A673 (cell line): ENCODE data around the gene DNAJC28. TPM values are rescaled to one million over a fixed set of nuclear protein-coding genes. Genes with fewer than 3 reads are reported as not detected.

Experiments used
- Bru-seq: library from RNA; stranded (reverse); fragments of 400-500 nt; gene quantifications from one replicate; lab custom pipeline; 2021; lab: Mats Ljungman, UMichigan
- BruChase-seq, 2 experiments: library from RNA; stranded (reverse); fragments of 400-500 nt; gene quantifications; one replicate each; lab custom pipeline; 2021; lab: Mats Ljungman, UMichigan
- BruUV-seq: library from RNA; stranded (reverse); fragments of 400-500 nt; replicated peaks from 2 replicates; lab custom pipeline; 2021; lab: Mats Ljungman, UMichigan
- CTCF ChIA-PET: fragments of 300-600 bp; sonication (Branson Sonifier 250); formaldehyde crosslinking; loops from one replicate; lab custom pipeline; 2022; ENCODE audit warnings: antibody characterized with exemption; lab: Charles Lee
- POLR2A ChIA-PET: fragments of 300-600 bp; sonication (Branson Sonifier 250); formaldehyde crosslinking; loops from one replicate; lab custom pipeline; 2022; ENCODE audit warnings: antibody characterized with exemption; ENCODE audit not compliant: low non-redundant PET; lab: Charles Lee
- DNase-seq: peaks from one replicate; pipeline ENCODE4 v3.0.0-alpha.2; 2015; ENCODE audit warnings: low spot score
- H3K27ac ChIP-seq: fragments of 200-600 bp; sonication (generic); 2 replicates; pipeline ENCODE4 v1.5.1; 2016; ENCODE audit warnings: mixed run types, low read depth, mild to moderate bottlenecking, mixed read lengths, antibody characterized with exemption, low read length; ENCODE audit not compliant: poor library complexity, severe bottlenecking
- H3K27me3 ChIP-seq: fragments of 200-600 bp; sonication (generic); replicated peaks from 2 replicates; pipeline ENCODE4 v1.6.1; 2017; ENCODE audit warnings: mixed run types, low read depth, mild to moderate bottlenecking, mixed read lengths, antibody characterized with exemption, low read length; ENCODE audit not compliant: insufficient read depth, poor library complexity
- H3K36me3 ChIP-seq: fragments of 200-600 bp; sonication (generic); 2 replicates; pipeline ENCODE4 v1.6.1; 2016; ENCODE audit warnings: mixed run types, mild to moderate bottlenecking, mixed read lengths, antibody characterized with exemption, low read length; ENCODE audit not compliant: insufficient read depth, poor library complexity, severe bottlenecking
- H3K4me1 ChIP-seq: fragments of 200-600 bp; sonication (generic); 2 replicates; pipeline ENCODE4 v1.6.1; 2017; ENCODE audit warnings: mixed run types, mild to moderate bottlenecking, mixed read lengths, antibody characterized with exemption, low read length; ENCODE audit not compliant: insufficient read depth, poor library complexity, severe bottlenecking
- H3K4me3 ChIP-seq: fragments of 200-600 bp; sonication (generic); 2 replicates; pipeline ENCODE4 v1.5.1; 2016; ENCODE audit warnings: low read depth, mixed run types, mild to moderate bottlenecking, mixed read lengths, low read length; ENCODE audit not compliant: poor library complexity, severe bottlenecking
- H3K9me3 ChIP-seq: fragments of 200-600 bp; sonication (generic); 2 replicates; pipeline ENCODE4 v1.6.1; 2016; ENCODE audit warnings: mixed run types, low read depth, mild to moderate bottlenecking, mixed read lengths, antibody characterized with exemption, low read length; ENCODE audit not compliant: poor library complexity, severe bottlenecking
- EZH2 ChIP-seq: fragments of 200-600 bp; sonication (generic); IDR thresholded peaks from 2 replicates; pipeline ENCODE4 v1.6.1; 2017; ENCODE audit warnings: borderline replicate concordance, low read depth, mild to moderate bottlenecking, mixed read lengths, antibody characterized with exemption, low read length; ENCODE audit not compliant: poor library complexity, severe bottlenecking
- intact Hi-C: fragments of 100-400 bp; cut with micrococcal nuclease; formaldehyde crosslinking; loops from one replicate; pipeline ENCODE4 v1.10.0; 2022; ENCODE audit not compliant: unreplicated experiment
- long read RNA-seq: library from polyadenylated mRNA; stranded (forward); transcript quantifications from one replicate; pipeline ENCODE4 v2.0.0, GENCODE V29; 2022
- total RNA-seq: library from RNA; stranded (reverse); gene quantifications from 2 replicates; pipeline ENCODE4 v1.2.3, GENCODE V29; 2021
- TF ChIP-seq, protein P1 (sequence below): fragments of 300-800, 200-600 bp; sonication (generic); conservative IDR thresholded peaks from 2 replicates; pipeline ENCODE4 v1.5.1; 2017; ENCODE audit warnings: low read depth, mild to moderate bottlenecking, antibody characterized with exemption, low read length, moderate library complexity, mixed read lengths

DNAJC28 gene, protein sequence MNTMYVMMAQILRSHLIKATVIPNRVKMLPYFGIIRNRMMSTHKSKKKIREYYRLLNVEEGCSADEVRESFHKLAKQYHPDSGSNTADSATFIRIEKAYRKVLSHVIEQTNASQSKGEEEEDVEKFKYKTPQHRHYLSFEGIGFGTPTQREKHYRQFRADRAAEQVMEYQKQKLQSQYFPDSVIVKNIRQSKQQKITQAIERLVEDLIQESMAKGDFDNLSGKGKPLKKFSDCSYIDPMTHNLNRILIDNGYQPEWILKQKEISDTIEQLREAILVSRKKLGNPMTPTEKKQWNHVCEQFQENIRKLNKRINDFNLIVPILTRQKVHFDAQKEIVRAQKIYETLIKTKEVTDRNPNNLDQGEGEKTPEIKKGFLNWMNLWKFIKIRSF
- total RNA-seq (1.7 and 2.1 TPM in 2 replicates), Bru-seq, nascent RNA (percentile 41 among the genes with signal in this experiment), BruChase-seq, experiment 1, labeled RNA remaining after a 2-hour chase (percentile 48 among the genes with signal in this experiment), BruChase-seq, experiment 2, labeled RNA remaining after a 6-hour chase (percentile 40 among the genes with signal in this experiment)
- long read RNA-seq, partial matches to known transcripts: 0 of 2 reads
- long read RNA-seq, other reads (novel, unspliced or antisense): 0 of 2 reads

DNA sequence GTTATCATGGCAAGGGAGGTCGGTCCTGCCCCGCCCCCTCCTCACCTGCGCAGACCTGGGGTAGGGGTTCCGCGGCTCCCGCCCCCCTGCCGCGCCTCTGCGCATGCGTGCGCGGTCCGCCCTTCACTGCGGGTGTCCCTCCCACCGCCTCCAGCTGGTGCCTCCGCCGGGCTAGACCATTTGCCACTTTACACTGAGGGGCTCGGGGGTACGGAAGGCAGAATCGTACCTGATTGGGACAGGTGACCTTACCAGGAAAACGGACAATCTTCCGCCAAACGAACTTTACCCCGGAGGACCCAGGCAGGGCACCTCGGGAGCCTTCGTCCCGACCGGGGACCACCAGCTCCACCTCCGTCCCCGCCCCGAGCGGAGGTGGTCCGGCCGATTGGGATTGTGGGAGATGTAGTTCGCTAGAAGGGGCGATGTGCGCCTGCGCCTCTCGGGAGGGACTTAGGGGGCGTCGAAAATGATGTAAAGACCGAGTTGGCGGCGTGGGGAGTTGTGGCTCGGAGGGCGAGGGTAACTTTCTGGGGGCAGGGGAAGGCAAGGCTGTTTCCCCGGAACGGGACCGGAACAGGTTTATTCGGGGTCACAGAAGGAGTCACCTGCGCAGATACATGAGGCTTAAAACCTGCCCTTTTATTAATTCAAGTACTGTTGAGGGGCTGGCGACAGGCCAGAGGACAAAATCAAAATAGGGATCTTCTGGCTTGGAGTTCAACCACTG, at the start of gene DNAJC28:
TSS of gene DNAJC28 (minus strand) at position 344 of the 730 bp plus-strand sequence. CDS start 2,323 bp downstream, outside the sequence.
- POLR2A ChIA-PET: interaction anchor here (0.6 to 1.8 kb wide), 2 partner anchors 12 to 135 kb away, joined by 3 to 7 read pairs; partner anchors contain the start of gene TMEM50B
- Histone ChIP-seq H3K4me3 (peak within 1 kb of the TSS; percentile 67), H3K9me3 (no peaks in the 10 kb centered on the region), H3K36me3 (no peaks in the 10 kb centered on the region), H3K27me3 (no peaks in the 10 kb centered on the region), H3K4me1 (peaks cover 4% of the 10 kb centered on the region), H3K27ac (peak within 1 kb of the TSS; percentile 76)
- intact Hi-C loops: no loop called here
- no TSS peak for BruUV-seq
- peak; percentile 97 for DNase-seq
- CTCF ChIA-PET: interaction anchor here (1.0 kb wide), 1 partner anchor 12 kb away, joined by 5 read pairs; the partner anchor contains the start of gene TMEM50B
- TF ChIP-seq, protein P1, sequence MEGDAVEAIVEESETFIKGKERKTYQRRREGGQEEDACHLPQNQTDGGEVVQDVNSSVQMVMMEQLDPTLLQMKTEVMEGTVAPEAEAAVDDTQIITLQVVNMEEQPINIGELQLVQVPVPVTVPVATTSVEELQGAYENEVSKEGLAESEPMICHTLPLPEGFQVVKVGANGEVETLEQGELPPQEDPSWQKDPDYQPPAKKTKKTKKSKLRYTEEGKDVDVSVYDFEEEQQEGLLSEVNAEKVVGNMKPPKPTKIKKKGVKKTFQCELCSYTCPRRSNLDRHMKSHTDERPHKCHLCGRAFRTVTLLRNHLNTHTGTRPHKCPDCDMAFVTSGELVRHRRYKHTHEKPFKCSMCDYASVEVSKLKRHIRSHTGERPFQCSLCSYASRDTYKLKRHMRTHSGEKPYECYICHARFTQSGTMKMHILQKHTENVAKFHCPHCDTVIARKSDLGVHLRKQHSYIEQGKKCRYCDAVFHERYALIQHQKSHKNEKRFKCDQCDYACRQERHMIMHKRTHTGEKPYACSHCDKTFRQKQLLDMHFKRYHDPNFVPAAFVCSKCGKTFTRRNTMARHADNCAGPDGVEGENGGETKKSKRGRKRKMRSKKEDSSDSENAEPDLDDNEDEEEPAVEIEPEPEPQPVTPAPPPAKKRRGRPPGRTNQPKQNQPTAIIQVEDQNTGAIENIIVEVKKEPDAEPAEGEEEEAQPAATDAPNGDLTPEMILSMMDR: no peak

DNA sequence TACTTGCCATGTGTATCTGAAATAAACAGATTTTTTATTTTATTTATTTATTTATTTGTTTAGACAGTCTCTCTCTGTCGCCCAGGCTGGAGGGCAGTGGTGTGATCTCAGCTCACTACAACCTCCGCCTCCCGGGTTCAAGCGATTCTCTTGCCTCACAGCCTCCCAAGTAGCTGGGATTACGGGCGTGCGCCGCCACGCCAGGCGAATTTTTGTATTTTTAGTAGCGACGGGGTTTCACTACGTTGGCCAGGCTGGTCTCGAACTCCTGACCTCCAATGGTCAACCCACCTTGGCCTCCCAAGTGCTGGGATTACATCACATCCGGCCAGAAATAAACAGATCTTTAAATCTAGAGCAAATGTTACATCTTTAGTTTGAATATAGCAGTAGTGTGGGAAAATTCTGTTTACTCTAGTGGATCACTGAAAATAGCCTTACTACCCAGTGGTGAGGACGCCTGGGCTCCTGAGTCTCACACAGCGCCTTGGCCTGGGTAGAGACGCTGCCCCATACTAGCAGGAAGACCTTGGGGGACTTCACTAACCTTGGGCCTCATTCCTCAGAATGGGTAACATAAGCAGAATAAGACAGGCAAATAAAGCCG, 49.7 kb upstream of the DNAJC28 start:
- no TSS peak for BruUV-seq
- intact Hi-C loops: loop anchor here (5.0 kb wide), 1 partner anchor 46 kb away; the partner anchor contains the start of gene DONSON
- peak overlapping the region; percentile 59 for H3K4me3 ChIP-seq
- TF ChIP-seq EZH2: no peak
- TF ChIP-seq, protein P1: no peak
- peak overlapping the region; percentile 98 for H3K27ac ChIP-seq
- peak; percentile 43 for DNase-seq
- no peaks in the 10 kb centered on the region for H3K9me3 ChIP-seq
- peaks cover 20% of the 10 kb centered on the region for H3K4me1 ChIP-seq
- no peaks in the 10 kb centered on the region for H3K27me3 ChIP-seq
- ChIA-PET CTCF (no interaction called here), POLR2A (no interaction called here)
- H3K36me3 ChIP-seq: peaks cover 46% of the 10 kb centered on the region

DNA sequence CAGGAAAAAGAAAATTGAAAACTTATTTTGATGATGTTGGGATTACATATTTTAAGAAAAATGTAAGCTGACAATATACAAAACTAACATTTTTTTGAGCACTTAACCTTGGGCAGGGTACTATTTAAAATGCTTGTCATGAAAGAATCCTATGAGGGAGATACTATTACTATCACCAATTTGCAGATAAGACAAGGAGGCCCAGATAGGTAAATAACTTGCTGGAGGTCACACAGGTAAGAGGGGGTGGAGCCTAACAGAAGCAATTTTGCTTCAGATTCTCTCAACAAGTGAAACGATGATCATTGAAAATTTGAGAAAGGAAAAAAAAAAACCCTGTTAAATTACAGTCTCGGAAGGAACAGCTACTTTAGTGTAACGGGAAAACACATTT, 49.2 kb upstream of the DNAJC28 start:
- TF ChIP-seq, protein P1: no peak
- no peak for TF ChIP-seq EZH2
- peak overlapping the region; percentile 59 for H3K4me3 ChIP-seq
- intact Hi-C loops: loop anchor here (5.0 kb wide), 1 partner anchor 47 kb away; the partner anchor contains the start of gene DONSON
- no peak for DNase-seq
- POLR2A ChIA-PET: no interaction called here
- BruUV-seq: no TSS peak
- H3K9me3 ChIP-seq: no peaks in the 10 kb centered on the region
- H3K4me1 ChIP-seq: peaks cover 20% of the 10 kb centered on the region
- CTCF ChIA-PET: no interaction called here
- no peak overlapping the region for H3K27ac ChIP-seq
- H3K27me3 ChIP-seq: no peaks in the 10 kb centered on the region
- peaks cover 46% of the 10 kb centered on the region for H3K36me3 ChIP-seq
